ENCODE results near the gene C3orf18. TPM values are rescaled to one million over a fixed set of nuclear protein-coding genes. Genes with fewer than 3 reads are reported as not detected.
A peak's percentile ranks its signal among the peaks of the same experiment; 100 is the strongest.

C3orf18 gene
- total and polyA plus RNA-seq, 10 of the 15 experiments (the other 5 are each of a cell fraction or from before 2014, with no cell fraction given), result 0.06 to 3.2 (median 0.66) TPM

- TF ChIP-seq EZH2 (IDR thresholded peaks at IDR 0.05; ENCODE audit: borderline replicate concordance, control insufficient read depth, low read depth, low read length) (no peak), IKZF1 (conservative IDR thresholded peaks at IDR 0.05) (peak; percentile 45), NFXL1 (IDR thresholded peaks at IDR 0.05; ENCODE audit: borderline replicate concordance) (no peak), CBX5 (IDR thresholded peaks at IDR 0.05; ENCODE audit: low read depth) (no peak), PML (IDR thresholded peaks at IDR 0.05; ENCODE audit: low read length) (no peak), BHLHE40 (IDR thresholded peaks at IDR 0.05; ENCODE audit: borderline replicate concordance in 1 of 2, low read depth in 2 of 2, low read length in 1 of 2) (peak in 1 of 2 experiments; percentile 89; a peak in 3 of 4 replicates), KLF5 (IDR thresholded peaks at IDR 0.05; ENCODE audit: partially characterized antibody) (no peak), SIN3A (IDR thresholded peaks at IDR 0.05; ENCODE audit: low read depth, low read length) (no peak), RBBP5 (conservative IDR thresholded peaks at IDR 0.05) (no peak), ZNF207 (IDR thresholded peaks at IDR 0.05; ENCODE audit: borderline replicate concordance) (no peak), GABPA (IDR thresholded peaks at IDR 0.05; ENCODE audit: low read depth) (no peak), MEF2B (IDR thresholded peaks at IDR 0.05; ENCODE audit: partially characterized antibody, poor library complexity, severe bottlenecking) (no peak), MYB (IDR thresholded peaks at IDR 0.05; ENCODE audit: borderline replicate concordance, low read depth, low read length) (no peak), LARP7 (IDR thresholded peaks at IDR 0.05) (peak; percentile 70; the same call in 1 of the 2 replicates), ZNF384 (IDR thresholded peaks at IDR 0.05; ENCODE audit: borderline replicate concordance, low read depth, low read length) (no peak), STAT3 (IDR thresholded peaks at IDR 0.05; ENCODE audit: low read depth, low read length) (no peak), EGR1 (IDR thresholded peaks at IDR 0.05; ENCODE audit: borderline replicate concordance in 1 of 2, low read depth in 2 of 2, low read length in 2 of 2) (no peak), POLR2AphosphoS2 (IDR thresholded peaks at IDR 0.05; ENCODE audit: low read depth, low read length) (no peak), SPI1 (IDR thresholded peaks at IDR 0.05; ENCODE audit: borderline replicate concordance, insufficient read depth, low read depth, low read length) (no peak), YBX1 (IDR thresholded peaks at IDR 0.05) (no peak), RUNX3 (IDR thresholded peaks at IDR 0.05; ENCODE audit: low read length) (no peak), NRF1 (conservative IDR thresholded peaks at IDR 0.05; ENCODE audit: low read depth, low read length) (no peak; the same call in 1 of the 2 replicates), SMAD5 (IDR thresholded peaks at IDR 0.05; ENCODE audit: low read depth) (no peak)
- TF ChIP-seq, protein P1, sequence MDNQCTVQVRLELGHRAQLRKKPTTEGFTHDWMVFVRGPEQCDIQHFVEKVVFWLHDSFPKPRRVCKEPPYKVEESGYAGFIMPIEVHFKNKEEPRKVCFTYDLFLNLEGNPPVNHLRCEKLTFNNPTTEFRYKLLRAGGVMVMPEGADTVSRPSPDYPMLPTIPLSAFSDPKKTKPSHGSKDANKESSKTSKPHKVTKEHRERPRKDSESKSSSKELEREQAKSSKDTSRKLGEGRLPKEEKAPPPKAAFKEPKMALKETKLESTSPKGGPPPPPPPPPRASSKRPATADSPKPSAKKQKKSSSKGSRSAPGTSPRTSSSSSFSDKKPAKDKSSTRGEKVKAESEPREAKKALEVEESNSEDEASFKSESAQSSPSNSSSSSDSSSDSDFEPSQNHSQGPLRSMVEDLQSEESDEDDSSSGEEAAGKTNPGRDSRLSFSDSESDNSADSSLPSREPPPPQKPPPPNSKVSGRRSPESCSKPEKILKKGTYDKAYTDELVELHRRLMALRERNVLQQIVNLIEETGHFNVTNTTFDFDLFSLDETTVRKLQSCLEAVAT (IDR thresholded peaks at IDR 0.05), result no peak
- TF ChIP-seq, protein P2, sequence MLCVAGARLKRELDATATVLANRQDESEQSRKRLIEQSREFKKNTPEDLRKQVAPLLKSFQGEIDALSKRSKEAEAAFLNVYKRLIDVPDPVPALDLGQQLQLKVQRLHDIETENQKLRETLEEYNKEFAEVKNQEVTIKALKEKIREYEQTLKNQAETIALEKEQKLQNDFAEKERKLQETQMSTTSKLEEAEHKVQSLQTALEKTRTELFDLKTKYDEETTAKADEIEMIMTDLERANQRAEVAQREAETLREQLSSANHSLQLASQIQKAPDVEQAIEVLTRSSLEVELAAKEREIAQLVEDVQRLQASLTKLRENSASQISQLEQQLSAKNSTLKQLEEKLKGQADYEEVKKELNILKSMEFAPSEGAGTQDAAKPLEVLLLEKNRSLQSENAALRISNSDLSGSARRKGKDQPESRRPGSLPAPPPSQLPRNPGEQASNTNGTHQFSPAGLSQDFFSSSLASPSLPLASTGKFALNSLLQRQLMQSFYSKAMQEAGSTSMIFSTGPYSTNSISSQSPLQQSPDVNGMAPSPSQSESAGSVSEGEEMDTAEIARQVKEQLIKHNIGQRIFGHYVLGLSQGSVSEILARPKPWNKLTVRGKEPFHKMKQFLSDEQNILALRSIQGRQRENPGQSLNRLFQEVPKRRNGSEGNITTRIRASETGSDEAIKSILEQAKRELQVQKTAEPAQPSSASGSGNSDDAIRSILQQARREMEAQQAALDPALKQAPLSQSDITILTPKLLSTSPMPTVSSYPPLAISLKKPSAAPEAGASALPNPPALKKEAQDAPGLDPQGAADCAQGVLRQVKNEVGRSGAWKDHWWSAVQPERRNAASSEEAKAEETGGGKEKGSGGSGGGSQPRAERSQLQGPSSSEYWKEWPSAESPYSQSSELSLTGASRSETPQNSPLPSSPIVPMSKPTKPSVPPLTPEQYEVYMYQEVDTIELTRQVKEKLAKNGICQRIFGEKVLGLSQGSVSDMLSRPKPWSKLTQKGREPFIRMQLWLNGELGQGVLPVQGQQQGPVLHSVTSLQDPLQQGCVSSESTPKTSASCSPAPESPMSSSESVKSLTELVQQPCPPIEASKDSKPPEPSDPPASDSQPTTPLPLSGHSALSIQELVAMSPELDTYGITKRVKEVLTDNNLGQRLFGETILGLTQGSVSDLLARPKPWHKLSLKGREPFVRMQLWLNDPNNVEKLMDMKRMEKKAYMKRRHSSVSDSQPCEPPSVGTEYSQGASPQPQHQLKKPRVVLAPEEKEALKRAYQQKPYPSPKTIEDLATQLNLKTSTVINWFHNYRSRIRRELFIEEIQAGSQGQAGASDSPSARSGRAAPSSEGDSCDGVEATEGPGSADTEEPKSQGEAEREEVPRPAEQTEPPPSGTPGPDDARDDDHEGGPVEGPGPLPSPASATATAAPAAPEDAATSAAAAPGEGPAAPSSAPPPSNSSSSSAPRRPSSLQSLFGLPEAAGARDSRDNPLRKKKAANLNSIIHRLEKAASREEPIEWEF (IDR thresholded peaks at IDR 0.05; ENCODE audit: insufficient replicate concordance, low read depth, low read length), result no peak
Observed at GRCh38 chr3:50567386-50568167, at the start of gene C3orf18 (continued).
